ENCODE data around the gene COL9A2. TPM values are rescaled to one million over a fixed set of nuclear protein-coding genes. Genes with fewer than 3 reads are reported as not detected.

COL9A2 gene
- polyA plus RNA-seq, 1 of the 3 experiments (the other 2 are of a cell fraction): 0.94 TPM

DNA sequence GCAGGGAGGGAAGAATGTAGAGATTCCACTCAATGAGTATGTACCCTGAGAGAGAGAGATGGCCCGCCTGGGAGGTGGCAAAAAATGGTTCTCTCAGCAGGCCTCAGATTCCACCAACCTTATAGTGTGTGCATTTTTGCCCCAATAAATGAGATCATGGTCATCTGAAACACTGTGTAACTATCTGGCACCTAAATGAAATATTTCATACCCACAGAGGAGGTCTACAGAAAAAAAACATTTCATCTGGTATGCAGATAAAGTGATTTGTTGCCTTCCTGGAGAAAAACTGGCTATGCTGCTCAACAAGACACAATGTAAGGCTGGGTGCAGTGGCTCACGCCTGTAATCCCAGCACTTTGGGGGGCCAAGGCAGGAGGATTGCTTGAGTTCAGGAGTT lies 64.5 kb downstream of the COL9A2 start:
- peaks cover 0 to 5% of the 10 kb centered on the region in 2 experiments for H3K36me3 ChIP-seq (replicated peaks in 1 of 2; ENCODE audit: control insufficient read depth in 1 of 2, insufficient read depth in 2 of 2, low read length in 1 of 2)
- H3K27ac ChIP-seq (ENCODE audit: low read depth in 2 of 2, low read length in 1 of 2): no peak overlapping the region
- H2AFZ ChIP-seq (ENCODE audit: low read depth): no peak overlapping the region
- ChIA-PET POLR2A (no interaction called here), CTCF (no interaction called here)
- H3K9me3 ChIP-seq: no peaks in the 10 kb centered on the region
- H3F3A ChIP-seq (replicated peaks; ENCODE audit: insufficient read depth): peaks cover 8% of the 10 kb centered on the region
- no peak overlapping the region for H3K4me3 ChIP-seq (ENCODE audit: low read depth in 2 of 2, low read length in 1 of 2)
- no peaks in the 10 kb centered on the region for H3K27me3 ChIP-seq (ENCODE audit: insufficient read depth)
- no peak overlapping the region for H3K9ac ChIP-seq
- no peak for DNase-seq
- H3K9me2 ChIP-seq: no peaks in the 10 kb centered on the region
- TF ChIP-seq NRF1 (IDR thresholded peaks at IDR 0.05; ENCODE audit: low read depth, low read length): no peak
- no peak for TF ChIP-seq JUND (IDR thresholded peaks at IDR 0.05)
- TF ChIP-seq EZH2phosphoT487 (IDR thresholded peaks at IDR 0.05; ENCODE audit: borderline replicate concordance, low read depth): no peak
- TF ChIP-seq, protein P1, sequence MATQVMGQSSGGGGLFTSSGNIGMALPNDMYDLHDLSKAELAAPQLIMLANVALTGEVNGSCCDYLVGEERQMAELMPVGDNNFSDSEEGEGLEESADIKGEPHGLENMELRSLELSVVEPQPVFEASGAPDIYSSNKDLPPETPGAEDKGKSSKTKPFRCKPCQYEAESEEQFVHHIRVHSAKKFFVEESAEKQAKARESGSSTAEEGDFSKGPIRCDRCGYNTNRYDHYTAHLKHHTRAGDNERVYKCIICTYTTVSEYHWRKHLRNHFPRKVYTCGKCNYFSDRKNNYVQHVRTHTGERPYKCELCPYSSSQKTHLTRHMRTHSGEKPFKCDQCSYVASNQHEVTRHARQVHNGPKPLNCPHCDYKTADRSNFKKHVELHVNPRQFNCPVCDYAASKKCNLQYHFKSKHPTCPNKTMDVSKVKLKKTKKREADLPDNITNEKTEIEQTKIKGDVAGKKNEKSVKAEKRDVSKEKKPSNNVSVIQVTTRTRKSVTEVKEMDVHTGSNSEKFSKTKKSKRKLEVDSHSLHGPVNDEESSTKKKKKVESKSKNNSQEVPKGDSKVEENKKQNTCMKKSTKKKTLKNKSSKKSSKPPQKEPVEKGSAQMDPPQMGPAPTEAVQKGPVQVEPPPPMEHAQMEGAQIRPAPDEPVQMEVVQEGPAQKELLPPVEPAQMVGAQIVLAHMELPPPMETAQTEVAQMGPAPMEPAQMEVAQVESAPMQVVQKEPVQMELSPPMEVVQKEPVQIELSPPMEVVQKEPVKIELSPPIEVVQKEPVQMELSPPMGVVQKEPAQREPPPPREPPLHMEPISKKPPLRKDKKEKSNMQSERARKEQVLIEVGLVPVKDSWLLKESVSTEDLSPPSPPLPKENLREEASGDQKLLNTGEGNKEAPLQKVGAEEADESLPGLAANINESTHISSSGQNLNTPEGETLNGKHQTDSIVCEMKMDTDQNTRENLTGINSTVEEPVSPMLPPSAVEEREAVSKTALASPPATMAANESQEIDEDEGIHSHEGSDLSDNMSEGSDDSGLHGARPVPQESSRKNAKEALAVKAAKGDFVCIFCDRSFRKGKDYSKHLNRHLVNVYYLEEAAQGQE (IDR thresholded peaks at IDR 0.05; ENCODE audit: low read depth, low read length): no peak
- no peak for TF ChIP-seq SIN3A (IDR thresholded peaks at IDR 0.05; ENCODE audit: borderline replicate concordance, low read depth, low read length)
- TF ChIP-seq RFX5 (IDR thresholded peaks at IDR 0.05; ENCODE audit: low read length): no peak
- peaks cover 29% of the 10 kb centered on the region for H3K79me2 ChIP-seq (ENCODE audit: insufficient read depth)
- H3K4me2 ChIP-seq: no peak overlapping the region
- H4K20me1 ChIP-seq (ENCODE audit: insufficient read depth): no peaks in the 10 kb centered on the region
- WGBS (ENCODE audit: low lambda C conversion rate): 90% methylated on average over 2 of the region's 2 CpGs
- H3K4me1 ChIP-seq (ENCODE audit: control insufficient read depth in 1 of 2, insufficient read depth in 2 of 2, low read depth in 1 of 2, low read length in 1 of 2): peaks cover 5 to 7% of the 10 kb centered on the region in 2 experiments; a peak in 3 of 4 replicates

GRCh38 chr1:40251456-40251855 lies 65.6 kb downstream of the COL9A2 start:
- H3K27me3 ChIP-seq (ENCODE audit: insufficient read depth): no peaks in the 10 kb centered on the region
- ChIA-PET CTCF (interaction anchor here (0.8 to 1.1 kb wide), 2 partner anchors 18 to 87 kb away, joined by 3 read pairs; no protein-coding TSS in a partner anchor), POLR2A (no interaction called here)
- no peak overlapping the region for H2AFZ ChIP-seq (ENCODE audit: low read depth)
- no peak overlapping the region for H3K9ac ChIP-seq
- no peak overlapping the region for H3K4me2 ChIP-seq
- no peak for TF ChIP-seq CTCF (IDR thresholded peaks at IDR 0.05)
- TF ChIP-seq, protein P2, sequence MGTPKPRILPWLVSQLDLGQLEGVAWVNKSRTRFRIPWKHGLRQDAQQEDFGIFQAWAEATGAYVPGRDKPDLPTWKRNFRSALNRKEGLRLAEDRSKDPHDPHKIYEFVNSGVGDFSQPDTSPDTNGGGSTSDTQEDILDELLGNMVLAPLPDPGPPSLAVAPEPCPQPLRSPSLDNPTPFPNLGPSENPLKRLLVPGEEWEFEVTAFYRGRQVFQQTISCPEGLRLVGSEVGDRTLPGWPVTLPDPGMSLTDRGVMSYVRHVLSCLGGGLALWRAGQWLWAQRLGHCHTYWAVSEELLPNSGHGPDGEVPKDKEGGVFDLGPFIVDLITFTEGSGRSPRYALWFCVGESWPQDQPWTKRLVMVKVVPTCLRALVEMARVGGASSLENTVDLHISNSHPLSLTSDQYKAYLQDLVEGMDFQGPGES (IDR thresholded peaks at IDR 0.05; ENCODE audit: low read depth, low read length): no peak
- no peak overlapping the region for H3K27ac ChIP-seq (ENCODE audit: low read depth in 2 of 2, low read length in 1 of 2)
- 74% methylated on average over 4 of the region's 4 CpGs for WGBS (ENCODE audit: low lambda C conversion rate)
- no peaks in the 10 kb centered on the region for H3K9me2 ChIP-seq
- peaks cover 18% of the 10 kb centered on the region for H3K79me2 ChIP-seq (ENCODE audit: insufficient read depth)
- no peak overlapping the region for H3K4me3 ChIP-seq (ENCODE audit: low read depth in 2 of 2, low read length in 1 of 2)
- H3K36me3 ChIP-seq (replicated peaks in 1 of 2; ENCODE audit: control insufficient read depth in 1 of 2, insufficient read depth in 2 of 2, low read length in 1 of 2): peaks cover 0 to 5% of the 10 kb centered on the region in 2 experiments
- no peaks in the 10 kb centered on the region for H3K9me3 ChIP-seq
- no peaks in the 10 kb centered on the region for H4K20me1 ChIP-seq (ENCODE audit: insufficient read depth)
- no peak for DNase-seq
- H3K4me1 ChIP-seq (ENCODE audit: control insufficient read depth in 1 of 2, insufficient read depth in 2 of 2, low read depth in 1 of 2, low read length in 1 of 2): peaks cover 3 to 4% of the 10 kb centered on the region in 2 experiments; a peak in 3 of 4 replicates
- no peaks in the 10 kb centered on the region for H3F3A ChIP-seq (replicated peaks; ENCODE audit: insufficient read depth)

Other genes with a start within 250 kb of the COL9A2 start
- 26.0 and 37.6 TPM in 2 replicates for gene PPT1, start 220.0 kb downstream of the COL9A2 start, polyA plus RNA-seq (2012; rRNA removed)
- 2.3 and 3.0 TPM in 2 replicates for gene RLF, start 155.9 kb downstream of the COL9A2 start, polyA plus RNA-seq (2012; rRNA removed)
- gene TMCO2, start 69.3 kb downstream of the COL9A2 start, polyA plus RNA-seq (2012; rRNA removed): 0.19 TPM in 1 of 2 replicates, not detected in the other
- 13.7 and 15.4 TPM in 2 replicates for gene ZMPSTE24, start 59.0 kb downstream of the COL9A2 start, polyA plus RNA-seq (2012; rRNA removed)
- gene SMAP2, start 56.4 kb upstream of the COL9A2 start, polyA plus RNA-seq (2012; rRNA removed): 11.2 and 12.7 TPM in 2 replicates
- 1.7 and 2.1 TPM in 2 replicates for gene ZFP69B, start 133.2 kb upstream of the COL9A2 start, polyA plus RNA-seq (2012; rRNA removed)
- gene ZFP69, start 160.0 kb upstream of the COL9A2 start, polyA plus RNA-seq (2012; rRNA removed): 1.9 and 2.2 TPM in 2 replicates
- 7.4 and 8.8 TPM in 2 replicates for gene EXO5, start 191.5 kb upstream of the COL9A2 start, polyA plus RNA-seq (2012; rRNA removed)
- gene ZNF684, start 214.4 kb upstream of the COL9A2 start, polyA plus RNA-seq (2012; rRNA removed): 1.8 and 3.0 TPM in 2 replicates

All from SK-N-SH (cell line).